DOHH2 (cell line): ENCODE measurements around the gene PCSK5.

ENCODE experiments used
- H3F3A ChIP-seq: fragments of 200-600 bp; sonication (generic), shearing (Covaris generic); 2 replicates; pipeline ENCODE4 v1.6.0; 2016; ENCODE audit warnings: antibody characterized with exemption, mild to moderate bottlenecking; ENCODE audit not compliant: control insufficient read depth, insufficient read depth
- H3K27ac ChIP-seq: fragments of 200-600 bp; sonication (generic); 2 replicates; pipeline ENCODE4 v1.5.1; 2014; ENCODE audit warnings: low read depth, mild to moderate bottlenecking, low read length, moderate library complexity
- H3K27me3 ChIP-seq: fragments of 200-600 bp; sonication (generic); 2 replicates; pipeline ENCODE4 v1.6.1; 2014; ENCODE audit warnings: mild to moderate bottlenecking, low read length, mixed read lengths; ENCODE audit not compliant: control insufficient read depth
- H3K36me3 ChIP-seq: fragments of 200-600 bp; sonication (generic); 2 replicates; pipeline ENCODE4 v1.6.1; 2014; ENCODE audit warnings: mild to moderate bottlenecking, low read length, moderate library complexity, mixed read lengths; ENCODE audit not compliant: control insufficient read depth
- H3K4me1 ChIP-seq: fragments of 200-600 bp; sonication (generic); 2 replicates; pipeline ENCODE4 v1.6.1; 2014; ENCODE audit warnings: mild to moderate bottlenecking, low read length, mixed read lengths; ENCODE audit not compliant: control insufficient read depth
- H3K4me2 ChIP-seq: fragments of 200-600 bp; sonication (generic); 2 replicates; pipeline ENCODE4 v1.6.0; 2014; ENCODE audit warnings: mild to moderate bottlenecking, low read length, moderate library complexity
- H3K4me3 ChIP-seq: fragments of 200-600 bp; sonication (generic); 2 replicates; pipeline ENCODE4 v1.5.1; 2014; ENCODE audit warnings: mild to moderate bottlenecking, low read length, mixed read lengths
- H3K79me2 ChIP-seq: fragments of 200-600 bp; sonication (generic); 2 replicates; pipeline ENCODE4 v1.6.1; 2014; ENCODE audit warnings: mild to moderate bottlenecking, low read length, mixed read lengths; ENCODE audit not compliant: control insufficient read depth
- H3K9me2 ChIP-seq: fragments of 200-600 bp; sonication (generic); replicated peaks from 2 replicates; pipeline ENCODE4 v1.6.1; 2014; ENCODE audit warnings: mild to moderate bottlenecking, low read length, mixed read lengths; ENCODE audit not compliant: control insufficient read depth
- H3K9me3 ChIP-seq: fragments of 200-600 bp; sonication (generic); 2 replicates; pipeline ENCODE4 v1.6.1; 2014; ENCODE audit warnings: antibody characterized with exemption, low read length, mixed read lengths; ENCODE audit not compliant: control insufficient read depth, insufficient read depth
- H4K20me1 ChIP-seq: fragments of 200-600 bp; sonication (generic); 2 replicates; pipeline ENCODE4 v1.6.0; 2014; ENCODE audit warnings: low read depth, mild to moderate bottlenecking, antibody characterized with exemption, low read length, moderate library complexity; ENCODE audit not compliant: control insufficient read depth, insufficient read depth
- CTCF ChIP-seq: fragments of 200-600 bp; sonication (generic); IDR thresholded peaks from one replicate; pipeline ENCODE4 v1.5.1; 2014; ENCODE audit warnings: antibody characterized with exemption, mild to moderate bottlenecking, low read depth, low read length; ENCODE audit not compliant: poor library complexity, severe bottlenecking
- EZH2phosphoT487 ChIP-seq: fragments of 200-600 bp; sonication (generic); IDR thresholded peaks from 2 replicates; pipeline ENCODE4 v1.6.1; 2017; ENCODE audit warnings: borderline replicate concordance, mild to moderate bottlenecking, antibody characterized with exemption, low read length, moderate library complexity, mixed read lengths

PCSK5 gene

DNA sequence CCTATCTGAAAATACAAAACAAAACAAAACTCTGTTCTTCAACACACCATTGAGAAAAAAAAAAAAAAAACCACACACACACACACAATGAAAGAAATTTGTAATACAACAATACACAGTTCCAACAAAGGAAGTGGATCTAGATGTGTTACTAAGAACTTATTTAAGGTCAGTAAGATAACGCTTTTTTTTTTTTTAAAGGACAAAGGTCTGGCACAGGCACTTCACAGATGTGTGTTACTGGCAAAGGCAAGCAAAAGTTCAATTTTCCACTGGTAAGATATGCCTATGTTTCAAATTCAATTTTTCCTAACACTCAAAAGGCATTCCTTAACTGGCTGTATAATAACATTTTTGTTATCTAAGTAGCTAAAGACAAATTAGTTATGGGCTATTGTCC, 500.2 kb downstream of the PCSK5 start:
- Histone ChIP-seq H3K27ac (no peak overlapping the region), H3K4me2 (no peak overlapping the region), H3K9me2 (no peaks in the 10 kb centered on the region), H3K4me3 (no peak overlapping the region), H3K9me3 (peaks cover 6% of the 10 kb centered on the region; the same call in 1 of the 2 replicates), H3K79me2 (peaks cover 31% of the 10 kb centered on the region), H3K36me3 (peaks cover 49% of the 10 kb centered on the region), H3K27me3 (no peaks in the 10 kb centered on the region), H3F3A (no peaks in the 10 kb centered on the region), H3K4me1 (peaks cover 13% of the 10 kb centered on the region), H4K20me1 (no peaks in the 10 kb centered on the region)
- no peak for TF ChIP-seq CTCF
- TF ChIP-seq EZH2phosphoT487: no peak

DNA sequence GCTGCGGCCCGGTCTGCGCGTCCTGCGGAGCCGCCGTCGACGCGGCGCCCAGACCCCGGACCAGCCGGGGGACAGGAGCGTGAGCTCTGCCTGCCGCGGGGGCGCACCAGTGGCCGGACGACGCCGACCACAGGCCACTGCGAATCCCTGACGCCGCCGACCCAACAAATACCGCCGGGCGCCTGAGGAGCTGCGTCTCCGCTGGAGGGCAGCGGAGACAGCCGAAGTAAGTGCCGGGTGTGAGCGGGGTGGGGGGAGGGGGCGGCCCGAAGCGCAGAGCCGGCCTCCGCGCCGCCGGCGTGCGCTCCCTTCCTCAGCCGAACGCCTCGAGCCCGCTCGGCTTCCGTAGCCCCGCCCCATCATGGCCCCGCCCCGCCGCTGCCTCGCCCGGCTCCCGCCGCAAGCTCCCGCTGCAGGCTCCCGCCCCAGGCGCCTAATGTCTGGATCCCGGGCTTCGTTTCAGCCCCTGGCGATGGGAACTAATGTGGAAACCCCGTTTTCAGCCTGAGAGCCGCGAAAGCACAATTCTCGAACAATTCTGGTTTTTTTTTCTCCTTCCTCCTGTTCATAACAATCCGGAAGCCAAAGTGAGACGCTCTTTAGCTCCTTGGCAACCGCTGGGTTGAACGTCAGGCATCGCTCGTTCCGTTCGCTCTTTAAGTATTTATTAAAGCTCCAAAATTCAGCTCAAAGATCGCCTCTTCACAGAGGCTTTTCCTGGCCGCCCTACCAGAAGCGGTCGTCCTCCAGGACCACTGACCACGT, 503.9 kb downstream of the PCSK5 start, which contains the start of gene RFK:
TSS of gene RFK (minus strand) at position 232 of the 765 bp plus-strand sequence. CDS start 255 bp downstream, outside the sequence.
- no peaks in the 10 kb centered on the region for H3K9me2 ChIP-seq
- peaks cover 6% of the 10 kb centered on the region; the same call in 1 of the 2 replicates for H3K9me3 ChIP-seq
- no peaks in the 10 kb centered on the region for H4K20me1 ChIP-seq
- peaks cover 15% of the 10 kb centered on the region for H3K4me1 ChIP-seq
- peaks cover 2% of the 10 kb centered on the region; the same call in 1 of the 2 replicates for H3F3A ChIP-seq
- peaks cover 31% of the 10 kb centered on the region for H3K79me2 ChIP-seq
- TF ChIP-seq EZH2phosphoT487 (no peak), CTCF (peak; percentile 55)
- H3K4me2 ChIP-seq: peak within 1 kb of the TSS; percentile 72
- H3K36me3 ChIP-seq: peaks cover 20% of the 10 kb centered on the region
- H3K4me3 ChIP-seq: peak within 1 kb of the TSS; percentile 99
- no peaks in the 10 kb centered on the region for H3K27me3 ChIP-seq
- peak within 1 kb of the TSS; percentile 66 for H3K27ac ChIP-seq

- H3K4me2 ChIP-seq: peak overlapping the region; percentile 72
- peaks cover 20% of the 10 kb centered on the region for H3K36me3 ChIP-seq
- peak overlapping the region; percentile 99 for H3K4me3 ChIP-seq
- H3K9me2 ChIP-seq: no peaks in the 10 kb centered on the region
- peaks cover 15% of the 10 kb centered on the region for H3K4me1 ChIP-seq
- H3K27me3 ChIP-seq: no peaks in the 10 kb centered on the region
- H3F3A ChIP-seq: peaks cover 2% of the 10 kb centered on the region; the same call in 1 of the 2 replicates
- TF ChIP-seq CTCF (no peak), EZH2phosphoT487 (no peak)
- peaks cover 6% of the 10 kb centered on the region; the same call in 1 of the 2 replicates for H3K9me3 ChIP-seq
- peaks cover 29% of the 10 kb centered on the region for H3K79me2 ChIP-seq
- no peaks in the 10 kb centered on the region for H4K20me1 ChIP-seq
- H3K27ac ChIP-seq: peak overlapping the region; percentile 66
These were observed 504.4 kb downstream of the PCSK5 start for GRCh38 chr9:76394960-76395252.
